GM19043 (cell line): Measurements from ENCODE around the gene ZBED3.

ENCODE experiments used
- ATAC-seq: cut with Tn5 transposase; IDR thresholded peaks from one replicate; pipeline ENCODE4 v1.9.1; 2021; ENCODE audit warnings: low read depth; ENCODE audit not compliant: unreplicated experiment

The ZBED3 gene

DNA sequence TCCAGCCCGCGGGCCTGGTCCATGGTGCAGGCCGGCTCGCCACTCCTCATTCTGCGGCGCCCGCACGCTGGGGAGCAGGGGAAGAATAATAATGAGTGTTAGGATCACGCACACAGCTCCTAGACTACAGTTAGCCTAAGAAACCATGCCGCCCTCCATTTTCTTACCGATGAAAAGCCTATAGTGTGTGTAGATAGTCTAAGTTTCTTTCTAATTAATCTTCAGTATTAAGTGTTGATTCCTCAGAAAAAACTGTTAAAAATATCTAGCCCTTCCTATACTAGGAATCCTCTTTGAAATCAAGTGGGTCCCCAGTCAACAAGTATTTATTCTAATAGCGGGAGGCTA is 9.3 kb downstream of the ZBED3 start:
- ATAC-seq, result no peak

GRCh38 chr5:77076961-77077828 is 9.9 kb downstream of the ZBED3 start:
- peak; percentile 77 for ATAC-seq

DNA sequence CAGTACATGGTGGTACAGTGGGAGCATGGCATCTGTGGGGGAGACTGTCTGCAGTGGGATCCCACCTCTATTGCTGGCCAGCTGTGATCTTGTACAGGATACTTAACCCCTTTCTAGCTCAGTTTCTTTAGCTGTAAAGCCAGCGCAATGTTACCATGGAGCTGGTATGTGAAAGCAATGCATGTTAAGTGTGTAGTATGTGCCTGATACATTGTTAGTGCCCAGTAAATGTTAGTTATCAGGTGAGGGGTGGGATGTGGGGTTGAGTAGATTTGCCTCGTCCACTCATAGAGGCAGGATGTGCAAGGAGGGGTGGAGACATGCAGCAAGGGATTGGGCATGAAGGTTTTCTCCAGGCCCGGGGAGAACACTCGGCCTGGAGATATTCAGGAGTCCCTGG is 12.3 kb downstream of the ZBED3 start:
- ATAC-seq, result no peak

DNA sequence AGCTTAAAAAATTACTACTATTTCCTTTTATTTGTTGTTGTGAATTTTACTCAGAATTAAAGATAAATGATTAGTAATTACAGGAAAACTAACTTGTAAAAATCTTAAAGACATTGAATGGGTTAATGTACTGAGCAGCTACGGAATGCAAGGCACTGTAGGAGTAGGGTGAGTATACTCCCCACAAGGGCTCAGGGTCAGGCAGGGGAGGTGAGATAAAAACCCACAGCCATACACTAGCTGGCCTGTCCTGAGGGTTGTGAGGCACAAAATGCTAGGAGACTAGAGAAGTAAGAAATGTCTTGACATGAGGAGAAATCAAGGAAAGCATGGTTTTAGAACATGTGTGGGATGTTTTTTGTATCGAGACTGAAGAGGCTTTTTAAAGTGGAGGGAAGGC is 13.4 kb downstream of the ZBED3 start:
- ATAC-seq, result no peak

DNA sequence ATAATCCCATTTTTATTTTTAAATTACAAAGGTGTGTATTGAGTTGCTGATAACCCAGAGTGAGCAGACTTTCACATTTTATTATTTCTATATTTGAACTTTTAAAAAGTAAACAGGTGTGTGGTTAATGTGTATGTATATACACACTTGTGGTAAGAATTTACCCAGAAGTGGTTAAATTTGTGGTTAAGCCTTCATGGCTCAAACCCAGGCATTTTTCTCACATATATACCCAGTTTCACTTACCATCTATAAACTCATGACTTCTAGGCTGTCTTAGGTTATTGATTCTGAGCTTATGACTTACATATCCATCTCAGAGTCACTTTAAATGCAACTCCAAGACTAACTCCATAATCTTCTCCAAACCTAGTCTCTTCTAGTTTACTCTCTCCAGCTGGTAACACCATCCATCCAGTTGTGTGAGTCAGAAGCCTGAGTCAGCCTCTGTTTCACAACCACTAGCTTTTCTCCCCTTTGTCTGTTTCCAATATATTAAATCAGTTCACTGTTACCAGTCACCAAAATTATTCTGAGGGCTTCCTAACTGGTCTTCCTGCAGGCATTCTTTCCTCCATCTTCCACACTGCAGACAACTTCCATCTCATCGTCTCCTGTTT is 20.2 kb downstream of the ZBED3 start:
- ATAC-seq, result peak; percentile 85

GRCh38 chr5:77066184-77066583 is 20.9 kb downstream of the ZBED3 start:
- peak; percentile 24 for ATAC-seq

- no peak for ATAC-seq
Observed at GRCh38 chr5:77065256-77065655, 21.8 kb downstream of the ZBED3 start.

GRCh38 chr5:77064040-77064439 is 23.0 kb downstream of the ZBED3 start:
- ATAC-seq, result no peak

DNA sequence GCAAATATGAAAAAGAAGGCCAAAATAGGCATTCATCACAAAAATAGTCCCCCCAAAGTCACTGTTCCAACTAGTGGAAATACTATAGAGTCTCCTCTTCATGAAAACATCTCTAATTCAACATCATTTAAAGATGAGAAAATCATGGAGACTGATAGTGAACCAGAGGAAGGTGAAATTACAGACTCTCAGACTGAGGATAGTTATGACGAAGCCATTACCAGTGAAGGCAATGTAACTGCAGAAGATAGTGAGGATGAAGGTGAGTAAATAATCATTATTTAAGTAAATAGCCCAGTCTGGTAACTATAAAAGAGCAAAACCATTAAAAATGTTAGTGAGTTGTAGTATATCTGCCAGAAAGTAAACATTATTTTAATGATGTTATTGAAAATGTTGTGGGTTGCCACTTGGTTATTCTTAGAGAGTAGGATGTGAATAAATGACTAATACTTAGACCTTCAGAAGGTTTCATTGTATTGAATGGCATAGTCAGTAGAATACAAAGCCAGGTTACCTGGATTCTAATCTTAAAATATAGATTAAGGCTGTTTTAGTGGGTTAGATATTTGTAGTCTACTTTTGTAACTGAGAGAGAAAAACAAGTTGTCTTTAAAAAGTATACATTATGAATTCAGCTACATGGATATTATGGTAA is 40.5 kb downstream of the ZBED3 start:
- no peak for ATAC-seq

GRCh38 chr5:77035950-77036349 is 51.1 kb downstream of the ZBED3 start:
- ATAC-seq, result no peak

DNA sequence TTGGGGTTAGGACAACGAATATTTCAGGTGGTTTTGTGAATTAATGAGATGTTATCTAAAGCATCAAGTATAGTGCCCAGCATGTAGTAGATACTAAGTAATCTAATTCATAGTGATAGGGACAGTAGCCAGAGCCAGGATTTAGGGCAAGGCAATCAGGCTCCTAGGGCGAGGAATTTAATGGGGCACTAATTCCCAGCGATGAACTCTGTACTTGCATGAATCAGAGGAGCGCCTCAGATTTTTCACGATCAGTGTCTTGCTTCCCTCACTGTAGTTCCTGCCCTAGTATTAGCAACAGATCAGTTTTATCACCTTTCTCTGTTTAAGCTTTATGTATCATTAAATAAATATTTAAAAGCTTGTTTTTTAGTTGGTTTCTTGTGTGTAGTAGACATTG is 53.7 kb downstream of the ZBED3 start:
- ATAC-seq, result no peak

GRCh38 chr5:77032635-77033034 is 54.5 kb downstream of the ZBED3 start:
- ATAC-seq, result no peak

DNA sequence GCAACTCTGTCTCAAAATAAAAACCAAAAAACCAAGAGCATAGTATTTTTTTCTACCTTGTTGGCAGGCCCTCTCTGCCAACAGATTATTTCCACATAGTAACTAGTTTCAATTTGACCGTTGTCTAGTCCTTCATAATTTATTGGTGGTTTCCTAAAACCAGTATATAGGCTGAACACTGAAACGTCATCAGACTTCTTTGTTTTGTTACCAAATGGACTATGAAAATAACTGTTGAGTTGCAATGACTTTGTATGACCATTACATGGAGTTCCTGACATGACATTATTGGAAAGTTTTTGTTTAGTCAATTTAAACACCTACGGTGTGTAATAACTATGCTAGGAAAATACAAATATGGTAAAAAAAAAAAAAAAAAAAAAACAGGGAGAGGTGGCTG is 55.2 kb downstream of the ZBED3 start:
- no peak for ATAC-seq

- ATAC-seq, result peak; percentile 99
Observed at GRCh38 chr5:77030097-77031071, 56.7 kb downstream of the ZBED3 start, which contains the start of gene AGGF1. Gene AGGF1, plus strand, starts transcription at chr5:77030404. Its CDS starts 363 bp downstream, at chr5:77030767.

- no peak for ATAC-seq
Observed at GRCh38 chr5:77029376-77029885, 57.7 kb downstream of the ZBED3 start.

DNA sequence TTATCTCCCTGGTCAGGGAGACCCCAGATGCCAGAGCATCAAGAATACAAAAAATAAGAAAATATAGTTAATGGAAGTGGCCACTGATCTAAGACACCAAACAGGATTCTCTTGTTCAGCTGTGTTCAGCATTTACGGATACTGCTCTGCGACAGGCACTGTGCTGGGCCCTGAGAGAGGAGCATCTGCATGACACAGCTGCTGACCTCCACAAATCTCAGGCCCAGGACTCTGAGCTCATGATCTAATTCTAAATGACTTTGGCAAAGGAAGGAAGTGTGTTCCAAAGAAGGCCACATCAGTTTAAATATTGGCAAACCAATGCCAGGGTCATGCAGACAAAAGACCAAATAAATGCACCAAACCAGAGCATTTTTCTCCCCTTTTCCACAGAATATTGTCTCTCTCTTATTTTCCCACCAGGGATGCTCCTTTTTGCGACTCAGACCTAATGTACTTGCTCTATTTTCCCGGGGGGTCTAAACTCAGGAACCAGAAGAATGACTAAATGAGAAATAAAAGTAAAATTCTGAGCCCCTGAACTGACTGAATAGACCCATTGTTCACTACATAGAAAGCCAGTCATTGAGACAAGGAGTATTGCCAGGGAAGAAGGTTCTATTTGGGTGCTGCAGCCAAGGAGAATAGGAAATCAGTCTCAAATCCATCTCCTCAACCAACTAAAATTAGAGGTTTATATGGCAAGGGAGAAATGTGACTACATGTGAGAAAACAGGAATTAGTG is 58.3 kb downstream of the ZBED3 start:
- ATAC-seq, result no peak

DNA sequence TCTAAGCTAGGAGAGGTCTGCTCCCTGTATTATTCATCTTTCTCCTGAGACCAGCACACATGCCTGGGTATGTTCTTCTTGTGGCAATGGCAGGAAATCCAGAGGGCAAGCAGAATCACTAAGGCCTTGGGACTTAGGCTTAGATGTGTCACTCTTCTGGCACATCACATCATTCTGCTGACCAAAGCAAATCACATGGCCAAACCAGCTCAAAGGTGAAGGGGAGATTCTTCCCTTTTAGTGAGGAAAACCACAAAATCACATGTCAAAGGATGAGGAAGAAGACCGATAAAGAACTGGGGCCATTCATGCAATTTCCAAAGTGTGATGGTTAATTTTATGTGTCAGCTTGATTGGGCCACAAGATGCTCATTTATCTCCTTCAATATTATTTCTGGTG is 62.6 kb downstream of the ZBED3 start:
- no peak for ATAC-seq

DNA sequence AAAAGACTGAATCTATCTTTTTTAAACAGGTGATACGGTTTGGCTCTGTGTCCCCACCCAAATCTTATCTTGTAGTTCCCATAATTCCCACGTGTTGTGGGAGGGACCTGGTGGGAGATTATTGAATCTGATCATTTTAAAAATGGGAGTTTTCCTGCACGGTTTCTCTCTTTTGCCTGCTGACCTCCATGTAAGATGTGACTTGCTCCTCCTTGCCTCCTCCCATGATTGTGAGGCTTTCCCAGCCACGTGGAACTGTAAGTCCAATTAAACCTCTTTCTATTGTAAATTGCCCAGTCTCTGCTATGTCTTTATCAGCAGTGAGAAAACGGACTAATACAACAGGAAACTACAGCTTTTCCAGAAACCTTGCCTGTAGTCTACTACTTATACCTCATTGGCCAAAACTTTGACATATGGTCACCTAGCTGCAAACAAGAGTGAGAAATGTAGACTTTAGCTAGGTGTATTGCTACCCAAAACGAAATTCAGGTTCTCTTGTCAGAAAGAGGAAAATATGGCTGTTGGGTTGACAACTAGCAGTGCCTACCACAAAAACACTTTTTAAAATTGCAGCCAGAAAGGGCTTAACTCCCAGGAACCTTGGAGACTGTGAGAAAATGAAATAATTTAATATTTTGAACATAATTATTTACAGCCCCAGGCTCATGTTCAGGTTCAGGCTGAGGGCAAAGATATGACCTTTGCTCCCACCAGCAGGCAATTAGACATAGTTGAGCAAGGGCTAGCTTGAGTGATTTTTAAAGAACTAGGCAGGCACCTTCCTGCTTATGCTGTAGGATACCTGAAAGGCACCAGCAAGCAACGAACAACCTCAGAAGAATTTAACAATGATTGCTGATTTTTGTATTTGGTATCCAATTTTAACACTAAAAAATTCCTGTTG is 64.3 kb downstream of the ZBED3 start:
- no peak for ATAC-seq
